Jurkat, Clone E6-1 (cell line): Measurements from ENCODE around the gene ANKRD63.

Experiments
- DNase-seq: peaks from one replicate; pipeline ENCODE4 v3.0.0-alpha.2; 2011; ENCODE audit warnings: low read depth, low spot score
- H3K4me3 ChIP-seq: 2 replicates; pipeline ENCODE4 v1.5.1; 2011; ENCODE audit warnings: mild to moderate bottlenecking, low read length, control low read depth, moderate library complexity

Gene ANKRD63

DNA sequence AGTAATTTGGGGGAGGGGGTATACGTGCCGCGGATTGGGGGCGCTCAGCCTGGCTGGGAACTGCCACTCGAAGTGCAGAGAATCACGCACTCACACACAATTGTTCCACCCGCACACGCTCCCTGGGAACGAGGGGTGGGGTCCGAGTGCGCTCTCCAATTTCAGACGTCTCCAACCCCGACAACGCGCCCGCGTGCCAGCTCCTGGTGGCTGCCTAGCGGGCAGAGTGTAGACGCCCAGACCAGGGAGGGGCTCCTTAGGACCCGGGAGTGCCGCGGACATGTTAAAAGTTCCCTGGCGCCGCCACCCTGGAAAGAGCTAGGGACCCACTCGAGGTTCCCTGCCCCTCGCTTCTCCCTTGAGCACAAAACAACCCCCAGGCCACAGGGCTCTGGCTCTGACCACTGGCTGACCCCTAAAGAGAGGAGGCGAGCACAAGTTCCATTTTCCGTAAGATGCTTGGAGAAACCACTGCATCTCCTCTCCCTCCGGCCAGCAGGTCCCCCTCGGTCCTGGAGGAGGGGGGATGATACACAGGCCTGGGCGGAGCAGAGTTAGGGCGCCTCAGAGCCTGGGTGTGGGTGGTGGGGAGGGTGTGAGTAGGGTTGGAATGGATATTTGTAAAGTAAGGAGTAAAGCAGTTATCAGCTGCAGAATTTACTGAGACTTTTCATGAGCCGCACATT is 894 bp upstream of the ANKRD63 start:
- no peak overlapping the region for H3K4me3 ChIP-seq
- no peak for DNase-seq

DNA sequence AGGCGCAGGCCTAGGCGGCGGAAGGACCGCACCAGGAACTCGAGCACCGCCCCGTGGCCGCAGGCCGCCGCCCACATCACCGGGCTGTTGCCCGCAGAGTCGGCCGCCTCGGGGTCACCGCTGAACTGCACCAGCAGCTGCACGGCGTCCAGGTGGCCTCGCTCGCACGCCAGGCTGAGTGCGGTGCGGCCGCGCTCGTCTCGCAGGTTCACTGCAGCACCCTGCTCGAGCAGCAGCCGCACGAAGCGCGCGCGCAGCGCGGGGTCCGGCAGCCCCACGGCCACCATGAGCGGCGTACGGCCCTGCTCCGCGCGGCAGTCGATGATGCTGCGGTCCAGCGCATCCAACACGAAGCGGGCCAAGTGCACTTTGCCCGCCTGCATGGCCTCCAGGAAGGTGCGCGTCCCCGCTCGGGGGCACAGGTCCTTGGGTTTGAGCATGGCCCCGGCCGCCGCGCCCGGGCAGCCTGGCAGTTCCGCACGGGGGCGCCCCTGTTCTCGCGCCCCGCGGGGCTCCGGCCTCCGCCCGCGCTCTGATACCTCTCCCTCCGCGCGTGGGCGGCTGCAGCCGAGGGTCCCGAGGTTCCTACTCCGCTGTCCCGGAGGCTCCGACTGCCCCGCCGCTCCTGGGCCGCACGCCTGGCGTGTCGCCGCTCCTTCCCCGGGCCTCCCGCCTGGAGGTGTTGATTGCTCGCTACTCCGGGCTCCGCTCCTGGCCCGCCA is 556 bp downstream of the ANKRD63 start:
- DNase-seq: no peak
- H3K4me3 ChIP-seq: peak overlapping the region; percentile 51

GRCh38 chr15:40281801-40282146 is 1.1 kb downstream of the ANKRD63 start:
- no peak for DNase-seq
- H3K4me3 ChIP-seq: no peak overlapping the region

DNA sequence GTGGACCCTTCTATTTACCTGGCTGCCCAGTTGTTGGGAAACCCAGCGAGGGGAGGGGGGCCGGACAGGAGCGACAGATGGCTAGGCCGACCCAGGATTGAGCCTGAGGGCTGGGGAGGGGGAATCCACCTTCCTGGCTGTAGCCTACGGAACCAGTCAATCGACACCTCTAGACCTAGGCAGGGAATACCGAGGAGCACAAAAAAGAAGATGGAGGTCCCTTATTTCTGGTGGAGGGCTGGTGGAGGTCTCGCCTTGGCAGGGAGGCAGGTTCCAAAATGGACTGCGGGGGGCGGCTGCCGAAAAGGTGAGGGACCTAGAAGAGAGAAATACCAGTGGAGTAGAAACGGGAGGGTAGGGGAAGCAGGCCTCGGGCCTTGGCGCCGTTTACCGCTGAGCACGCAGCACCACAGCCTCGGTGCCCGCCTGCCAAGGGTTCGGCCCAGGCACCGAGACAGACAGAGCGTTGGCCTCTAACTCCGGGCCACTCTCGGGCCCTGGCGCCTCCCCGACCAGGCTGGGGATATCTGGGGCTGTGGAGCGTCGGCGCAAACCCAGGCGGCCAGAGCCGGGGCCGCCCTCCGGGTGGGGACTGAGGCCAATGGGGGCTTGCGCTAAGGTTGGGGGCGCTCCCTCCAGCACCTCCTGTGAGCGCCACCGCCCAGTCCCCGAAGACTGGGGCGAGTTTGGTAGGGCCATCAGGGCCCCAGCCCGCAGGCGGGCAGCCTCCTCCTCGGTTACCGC is 1.6 kb downstream of the ANKRD63 start:
- no peak overlapping the region for H3K4me3 ChIP-seq
- no peak for DNase-seq

GRCh38 chr15:40280260-40281056 is 2.4 kb downstream of the ANKRD63 start:
- no peak for DNase-seq
- H3K4me3 ChIP-seq: no peak overlapping the region

GRCh38 chr15:40279437-40280141 is 3.3 kb downstream of the ANKRD63 start:
- no peak for DNase-seq

GRCh38 chr15:40278026-40278425 is 4.8 kb downstream of the ANKRD63 start:
- no peak for DNase-seq
- H3K4me3 ChIP-seq: no peak overlapping the region

More at GRCh38 chr15:40279437-40280141, 3.3 kb downstream of the ANKRD63 start:
- no peak overlapping the region for H3K4me3 ChIP-seq

DNA sequence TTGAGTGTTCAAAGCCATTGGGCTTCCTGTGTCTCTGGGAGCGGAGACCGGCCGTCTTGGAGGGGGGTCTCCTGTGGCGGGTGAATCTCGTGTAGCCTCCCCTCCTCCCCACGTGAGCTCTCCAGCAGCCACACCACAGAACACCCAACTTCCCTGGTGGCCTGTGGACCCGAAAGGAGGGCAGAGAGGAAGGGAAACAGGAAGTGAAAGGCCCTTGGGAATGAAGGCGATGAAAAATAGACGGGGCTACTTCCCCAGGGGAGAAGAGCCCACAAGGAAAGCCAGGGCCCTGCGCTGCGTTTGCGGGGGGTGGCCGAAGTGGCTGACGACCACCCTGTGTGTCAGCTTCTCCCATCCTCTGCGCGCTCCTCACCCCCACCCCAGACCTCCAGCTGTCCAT is 5.4 kb downstream of the ANKRD63 start:
- no peak overlapping the region for H3K4me3 ChIP-seq
- no peak for DNase-seq

DNA sequence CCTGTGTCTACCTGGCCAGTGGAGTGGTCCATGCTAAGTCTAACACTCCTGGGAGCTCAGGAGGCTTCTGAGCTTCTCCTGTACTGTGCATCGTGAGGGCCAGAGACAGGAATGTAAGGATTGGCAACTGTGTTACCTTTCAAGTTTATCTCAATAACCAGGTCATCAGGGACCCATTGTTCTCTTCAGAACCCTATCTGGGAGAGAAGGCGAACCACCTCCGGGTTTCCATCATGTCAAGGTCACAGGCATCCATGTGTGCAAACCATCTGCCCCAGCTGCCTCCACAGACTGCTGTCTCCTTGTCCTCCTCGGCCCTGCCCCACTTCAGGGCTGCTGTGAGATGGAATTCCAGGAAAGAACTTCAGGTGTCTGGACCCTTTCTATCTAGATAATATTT is 5.9 kb downstream of the ANKRD63 start:
- no peak for DNase-seq
- no peak overlapping the region for H3K4me3 ChIP-seq

- no peak for DNase-seq
- H3K4me3 ChIP-seq: no peak overlapping the region
Observed at GRCh38 chr15:40275954-40276353, 6.9 kb downstream of the ANKRD63 start.

DNA sequence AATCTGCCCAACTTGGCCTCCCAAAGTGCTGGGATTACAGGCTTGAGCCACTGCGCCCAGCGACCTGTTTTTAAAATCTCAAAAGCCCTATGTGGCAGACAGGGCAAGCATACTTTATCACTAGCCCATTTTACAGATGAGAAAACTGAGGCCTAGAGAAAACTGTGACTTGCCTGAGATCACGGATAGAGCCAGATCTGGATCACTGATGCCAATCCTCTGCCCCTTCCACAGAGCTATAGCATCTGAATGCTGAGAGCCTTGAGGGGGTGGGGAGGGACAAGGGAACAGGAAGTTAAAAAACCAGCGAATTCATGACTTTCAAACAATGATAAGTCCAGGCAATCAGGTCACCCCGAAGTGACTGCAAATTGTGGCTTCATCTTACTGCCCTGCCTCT is 7.3 kb downstream of the ANKRD63 start:
- H3K4me3 ChIP-seq: no peak overlapping the region
- no peak for DNase-seq

- peak; percentile 84 for DNase-seq
- no peak overlapping the region for H3K4me3 ChIP-seq
Observed at GRCh38 chr15:40274350-40275274, 8.3 kb downstream of the ANKRD63 start.

- H3K4me3 ChIP-seq: no peak overlapping the region
- no peak for DNase-seq
Observed at GRCh38 chr15:40273428-40273827, 9.4 kb downstream of the ANKRD63 start.

- DNase-seq: no peak
- H3K4me3 ChIP-seq: no peak overlapping the region
Observed at GRCh38 chr15:40272485-40273056, 10.3 kb downstream of the ANKRD63 start.

- no peak for DNase-seq
Observed at GRCh38 chr15:40271685-40272484, 11.0 kb downstream of the ANKRD63 start.

GRCh38 chr15:40270246-40270995 is 12.4 kb downstream of the ANKRD63 start:
- DNase-seq: peak; percentile 27
- no peak overlapping the region for H3K4me3 ChIP-seq

More at GRCh38 chr15:40271685-40272484, 11.0 kb downstream of the ANKRD63 start:
- no peak overlapping the region for H3K4me3 ChIP-seq
